Cardiac septum (tissue), 1 donor: ENCODE data around the gene CTAG1A. TPM values are rescaled to one million over a fixed set of nuclear protein-coding genes. Genes with fewer than 3 reads are reported as not detected.
"Not testable (repeated sequence)": the region's sequence is repeated elsewhere in the genome, so short reads cannot be mapped to it uniquely, and the experiment has no call there.

ENCODE experiments used
- DNase-seq: peaks from one replicate; pipeline ENCODE4 v3.0.0-alpha.2; 2020; ENCODE audit warnings: low spot score
- intact Hi-C: fragments of 100-400 bp; cut with DNase I; formaldehyde crosslinking; loops from one replicate; pipeline ENCODE4 v1.14.0; 2022
- total RNA-seq: library from RNA; stranded (reverse); fragmentation: NEBNext Ultra II Directional; extraction: Animal tissue kit (Norgen Biotek cat#: 25700); gene quantifications from one replicate; pipeline ENCODE4 v1.2.1, GENCODE V29; 2021
- donor health status: DM: no; HTN: no; CAD: no.

CTAG1A gene
- total RNA-seq, 1 donor from 2014 or later, result not detected

- intact Hi-C loops, result not testable (repeated sequence)
Measured at GRCh38 chrX:154562295-154562694, 22.6 kb upstream of the CTAG1A start.

GRCh38 chrX:154570361-154570760 is 14.6 kb upstream of the CTAG1A start:
- DNase-seq, intact Hi-C loops: not testable (repeated sequence)

More at GRCh38 chrX:154562295-154562694, 22.6 kb upstream of the CTAG1A start:
- not testable (repeated sequence) for DNase-seq

- DNase-seq, intact Hi-C loops: not testable (repeated sequence)
Measured at GRCh38 chrX:154573061-154573460, 11.9 kb upstream of the CTAG1A start.

GRCh38 chrX:154575076-154575475 is 9.9 kb upstream of the CTAG1A start:
- DNase-seq, intact Hi-C loops: not testable (repeated sequence)

GRCh38 chrX:154582994-154583393 is 1.9 kb upstream of the CTAG1A start:
- DNase-seq, intact Hi-C loops: not testable (repeated sequence)

- DNase-seq, intact Hi-C loops: not testable (repeated sequence)
Measured at GRCh38 chrX:154590415-154590814, 5.5 kb downstream of the CTAG1A start.

GRCh38 chrX:154592505-154592904 is 7.6 kb downstream of the CTAG1A start:
- intact Hi-C loops, result no loop called here

GRCh38 chrX:154593201-154593600 is 8.3 kb downstream of the CTAG1A start:
- DNase-seq, result peak; percentile 46

More at GRCh38 chrX:154592505-154592904, 7.6 kb downstream of the CTAG1A start:
- peak; percentile 14 for DNase-seq

GRCh38 chrX:154594491-154594890 is 9.6 kb downstream of the CTAG1A start:
- DNase-seq, result peak; percentile 26
- intact Hi-C loops, result no loop called here

More at GRCh38 chrX:154593201-154593600, 8.3 kb downstream of the CTAG1A start:
- intact Hi-C loops, result no loop called here

- intact Hi-C loops, result no loop called here
- DNase-seq, result no peak
Measured at GRCh38 chrX:154595559-154596249, 10.8 kb downstream of the CTAG1A start.

- intact Hi-C loops, result no loop called here
Measured at GRCh38 chrX:154596290-154596929, 11.5 kb downstream of the CTAG1A start.

GRCh38 chrX:154597221-154597620 is 12.3 kb downstream of the CTAG1A start:
- peak; percentile 60 for DNase-seq
- intact Hi-C loops, result no loop called here

More at GRCh38 chrX:154596290-154596929, 11.5 kb downstream of the CTAG1A start:
- DNase-seq, result peak; percentile 49

GRCh38 chrX:154598656-154599055 is 13.7 kb downstream of the CTAG1A start:
- intact Hi-C loops, result no loop called here
- DNase-seq, result peak; percentile 10

GRCh38 chrX:154599531-154599930 is 14.6 kb downstream of the CTAG1A start:
- DNase-seq, result peak; percentile 58
- intact Hi-C loops, result no loop called here

- intact Hi-C loops, result no loop called here
- DNase-seq, result peak; percentile 67
Measured at GRCh38 chrX:154600759-154601374, 15.9 kb downstream of the CTAG1A start.

GRCh38 chrX:154602226-154602625 is 17.3 kb downstream of the CTAG1A start:
- peak; percentile 65 for DNase-seq
- intact Hi-C loops, result no loop called here

- DNase-seq, result peak; percentile 41
- intact Hi-C loops, result no loop called here
Measured at GRCh38 chrX:154602766-154603437, 18.0 kb downstream of the CTAG1A start.

- intact Hi-C loops, result no loop called here
Measured at GRCh38 chrX:154603438-154604430, 18.8 kb downstream of the CTAG1A start.

GRCh38 chrX:154605566-154605965 is 20.6 kb downstream of the CTAG1A start:
- intact Hi-C loops, result no loop called here

More at GRCh38 chrX:154603438-154604430, 18.8 kb downstream of the CTAG1A start:
- peak; percentile 53 for DNase-seq

More at GRCh38 chrX:154605566-154605965, 20.6 kb downstream of the CTAG1A start:
- no peak for DNase-seq
